Measurements from ENCODE around the gene SCGB1C1.

The SCGB1C1 gene

DNA sequence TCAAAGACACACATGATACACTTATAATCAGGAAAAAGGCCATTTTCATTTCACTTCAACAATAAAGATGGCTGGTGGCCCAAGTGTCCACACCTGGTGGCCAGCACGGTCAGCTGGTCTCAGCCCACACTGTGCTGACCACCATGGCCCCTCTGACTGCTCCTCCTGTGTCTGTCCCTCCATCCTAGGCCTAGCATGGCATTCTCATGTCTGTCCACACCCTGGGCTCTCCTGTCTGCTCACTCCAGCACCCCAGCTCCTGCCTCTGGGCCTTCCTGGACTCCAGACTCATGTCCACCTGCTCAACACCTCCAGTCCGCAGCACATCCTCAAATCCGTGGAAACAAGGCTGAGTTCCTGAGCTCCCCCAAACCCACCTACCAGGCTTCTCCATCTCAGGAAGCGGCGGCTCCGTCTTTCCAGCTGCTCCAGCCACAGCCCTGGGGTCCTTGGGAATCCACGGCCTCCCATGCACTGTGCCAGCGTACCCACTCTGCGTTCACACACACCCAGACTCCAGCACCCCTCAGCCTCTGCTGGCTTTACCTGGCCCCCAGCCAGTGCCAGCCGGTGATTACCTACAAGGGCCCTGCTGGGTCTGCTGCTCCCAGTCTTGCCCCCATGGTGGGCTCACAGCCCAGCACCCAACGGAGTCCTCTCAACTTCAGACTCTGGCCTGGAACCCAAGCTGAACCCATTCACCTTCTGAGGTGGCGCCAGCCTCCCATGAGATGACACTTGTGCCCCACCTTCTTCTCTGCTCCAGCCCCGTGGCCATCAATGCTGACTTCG, 29.3 kb downstream of the SCGB1C1 start:
- TF ChIP-seq, protein P1, sequence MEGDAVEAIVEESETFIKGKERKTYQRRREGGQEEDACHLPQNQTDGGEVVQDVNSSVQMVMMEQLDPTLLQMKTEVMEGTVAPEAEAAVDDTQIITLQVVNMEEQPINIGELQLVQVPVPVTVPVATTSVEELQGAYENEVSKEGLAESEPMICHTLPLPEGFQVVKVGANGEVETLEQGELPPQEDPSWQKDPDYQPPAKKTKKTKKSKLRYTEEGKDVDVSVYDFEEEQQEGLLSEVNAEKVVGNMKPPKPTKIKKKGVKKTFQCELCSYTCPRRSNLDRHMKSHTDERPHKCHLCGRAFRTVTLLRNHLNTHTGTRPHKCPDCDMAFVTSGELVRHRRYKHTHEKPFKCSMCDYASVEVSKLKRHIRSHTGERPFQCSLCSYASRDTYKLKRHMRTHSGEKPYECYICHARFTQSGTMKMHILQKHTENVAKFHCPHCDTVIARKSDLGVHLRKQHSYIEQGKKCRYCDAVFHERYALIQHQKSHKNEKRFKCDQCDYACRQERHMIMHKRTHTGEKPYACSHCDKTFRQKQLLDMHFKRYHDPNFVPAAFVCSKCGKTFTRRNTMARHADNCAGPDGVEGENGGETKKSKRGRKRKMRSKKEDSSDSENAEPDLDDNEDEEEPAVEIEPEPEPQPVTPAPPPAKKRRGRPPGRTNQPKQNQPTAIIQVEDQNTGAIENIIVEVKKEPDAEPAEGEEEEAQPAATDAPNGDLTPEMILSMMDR (conservative IDR thresholded peaks at IDR 0.05; ENCODE audit: control insufficient read depth, insufficient read depth, low read depth, low read length), result no peak
- no peak overlapping the region for H3K4me3 ChIP-seq (ENCODE audit: control insufficient read depth, low read depth, low read length)
- no peak for DNase-seq (ENCODE audit: low read depth)

DNA sequence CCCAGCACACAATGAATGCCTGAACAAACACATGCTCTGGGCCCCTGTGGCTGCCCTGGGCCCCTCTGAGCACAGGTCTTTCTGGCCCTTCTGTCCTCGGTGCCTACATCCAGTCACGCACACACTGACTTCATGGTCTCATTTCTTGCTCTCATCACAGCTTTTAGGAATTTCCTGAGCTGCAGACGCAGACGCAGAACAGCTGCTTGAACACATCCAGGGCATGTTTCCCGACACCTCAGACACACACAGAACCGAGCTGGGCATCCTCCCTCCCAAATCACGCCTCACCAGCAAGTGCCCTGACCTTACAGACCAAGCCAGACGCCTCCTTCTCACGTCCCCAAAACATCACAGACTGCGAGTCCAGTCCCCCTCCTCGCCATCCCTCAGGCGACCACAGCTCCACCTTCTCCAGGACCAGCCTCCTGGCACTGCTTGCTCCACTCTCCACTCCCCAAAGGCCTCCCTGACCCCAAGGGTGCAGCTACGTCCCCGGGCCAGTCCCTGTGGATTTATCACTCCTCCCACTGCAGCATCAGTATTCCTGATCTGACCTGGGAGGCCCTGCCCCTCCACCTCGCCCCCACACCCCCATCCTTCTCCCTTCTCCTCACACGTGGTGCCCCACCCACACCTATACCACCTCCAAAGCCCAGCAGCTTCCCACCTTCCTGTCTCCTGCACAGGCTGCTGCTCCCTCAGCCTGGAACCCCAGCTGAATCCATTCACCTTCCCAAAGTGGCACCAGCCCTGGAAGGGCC, 30.3 kb downstream of the SCGB1C1 start:
- no peak overlapping the region for H3K4me3 ChIP-seq (ENCODE audit: control insufficient read depth, low read depth, low read length)
- DNase-seq (ENCODE audit: low read depth), result no peak
- TF ChIP-seq, protein P1 (conservative IDR thresholded peaks at IDR 0.05; ENCODE audit: control insufficient read depth, insufficient read depth, low read depth, low read length), result no peak

DNA sequence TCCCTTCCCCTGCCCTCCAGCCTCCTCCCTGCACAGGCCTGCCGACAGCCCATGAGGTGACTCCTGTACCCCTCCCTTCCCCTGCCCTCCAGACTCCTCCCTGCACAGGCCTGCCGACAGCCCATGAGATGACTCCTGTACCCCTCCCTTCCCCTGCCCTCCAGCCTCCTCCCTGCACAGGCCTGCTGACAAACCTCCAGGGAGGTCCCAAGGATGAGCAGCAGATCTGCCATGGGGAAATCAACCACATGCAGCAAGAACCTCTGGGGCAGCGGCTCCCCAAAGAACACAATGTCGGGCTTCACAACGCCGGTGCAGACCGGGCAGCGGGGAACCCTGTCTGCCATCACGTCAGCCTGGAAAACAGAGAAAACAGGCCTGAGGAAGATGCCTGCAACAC, 31.0 kb downstream of the SCGB1C1 start:
- no peak overlapping the region for H3K4me3 ChIP-seq (ENCODE audit: control insufficient read depth, low read depth, low read length)
- TF ChIP-seq, protein P1 (conservative IDR thresholded peaks at IDR 0.05; ENCODE audit: control insufficient read depth, insufficient read depth, low read depth, low read length), result no peak
- no peak for DNase-seq (ENCODE audit: low read depth)

DNA sequence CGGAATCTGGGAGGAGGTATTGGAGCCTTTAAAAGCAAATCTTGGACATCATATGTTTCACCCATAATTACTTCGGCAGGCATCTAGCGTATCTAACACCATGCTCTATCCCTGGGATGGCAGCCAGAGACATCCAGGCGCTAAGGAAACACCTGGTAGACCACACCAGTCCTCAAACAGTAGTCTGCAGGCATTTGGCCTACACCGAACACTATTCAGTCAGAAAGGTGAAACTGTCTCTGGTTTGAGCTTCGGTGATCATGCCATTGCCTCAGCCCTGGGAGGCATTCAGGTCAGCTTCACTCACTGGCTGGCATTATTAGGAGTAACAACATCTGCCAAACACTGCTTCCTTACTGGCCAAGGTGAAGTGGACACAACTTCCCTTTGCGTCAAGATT, 31.5 kb downstream of the SCGB1C1 start:
- H3K4me3 ChIP-seq (ENCODE audit: control insufficient read depth, low read depth, low read length), result no peak overlapping the region
- no peak for DNase-seq (ENCODE audit: low read depth)
- TF ChIP-seq, protein P1 (conservative IDR thresholded peaks at IDR 0.05; ENCODE audit: control insufficient read depth, insufficient read depth, low read depth, low read length), result no peak

DNA sequence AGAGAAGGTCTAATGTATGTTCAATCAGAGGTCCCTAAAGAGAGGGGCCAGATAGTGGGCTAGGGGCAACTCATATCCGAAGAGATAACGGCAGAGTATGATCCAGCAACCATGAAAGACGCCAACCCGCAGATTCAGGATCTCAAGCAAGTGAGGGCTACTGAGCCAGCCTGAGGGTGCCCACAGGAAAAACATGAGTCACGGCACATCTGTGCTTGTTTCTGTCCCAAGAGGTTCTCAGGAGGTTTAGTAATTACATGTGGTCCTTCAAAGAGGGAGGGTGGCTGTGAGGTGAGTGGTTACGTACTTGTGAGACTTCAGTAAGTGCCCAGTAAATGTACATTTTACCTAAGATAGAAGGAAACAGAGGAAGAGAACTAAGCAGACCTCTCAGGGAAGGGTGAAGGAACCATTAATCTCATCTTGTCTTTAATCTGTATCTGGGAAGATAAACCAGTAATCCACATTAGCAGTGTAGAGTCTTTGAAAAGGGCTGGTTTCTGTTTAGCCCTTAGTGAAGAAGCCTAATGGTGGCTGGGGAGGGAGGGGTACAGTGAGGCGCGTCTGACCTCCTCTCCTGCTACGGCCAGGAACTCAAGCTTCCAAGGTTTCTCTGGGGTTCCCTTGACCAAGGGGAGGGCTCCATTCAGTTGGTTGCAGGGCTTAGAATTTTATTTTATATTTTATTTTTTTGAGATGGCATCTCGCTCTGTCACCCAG, 33.0 kb downstream of the SCGB1C1 start:
- no peak overlapping the region for H3K4me3 ChIP-seq (ENCODE audit: control insufficient read depth, low read depth, low read length)
- DNase-seq (ENCODE audit: low read depth), result peak; percentile 73
- TF ChIP-seq, protein P1 (conservative IDR thresholded peaks at IDR 0.05; ENCODE audit: control insufficient read depth, insufficient read depth, low read depth, low read length), result no peak

DNA sequence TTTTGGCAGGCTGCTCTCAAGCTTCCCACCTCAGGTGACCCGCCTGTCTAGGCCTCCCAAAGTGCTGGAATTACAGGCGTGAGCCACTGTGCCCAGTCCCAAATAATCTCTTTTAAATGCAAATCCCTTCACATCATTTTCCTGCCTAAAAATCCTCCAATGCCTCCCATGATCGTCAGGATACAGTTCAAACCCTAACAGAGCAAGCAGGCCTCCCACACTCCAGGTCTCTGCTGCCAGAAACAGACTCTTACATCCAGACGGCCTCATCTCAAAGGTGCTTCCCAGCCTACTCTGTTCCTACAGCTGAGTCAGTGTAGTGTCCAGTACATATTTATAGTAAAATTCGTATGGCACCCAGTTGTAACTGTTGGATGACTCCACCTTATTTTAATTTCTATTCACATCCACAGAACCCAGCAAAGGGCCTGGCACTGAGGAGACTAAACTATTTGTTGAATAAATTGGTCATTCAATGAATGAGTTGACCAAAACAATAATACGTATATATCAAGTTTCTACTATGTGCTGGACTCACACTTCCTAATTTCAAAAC, 35.0 kb downstream of the SCGB1C1 start:
- TF ChIP-seq, protein P1 (conservative IDR thresholded peaks at IDR 0.05; ENCODE audit: control insufficient read depth, insufficient read depth, low read depth, low read length), result no peak
- DNase-seq (ENCODE audit: low read depth), result no peak
- no peak overlapping the region for H3K4me3 ChIP-seq (ENCODE audit: control insufficient read depth, low read depth, low read length)
